HPDE6-E6E7 (cell line): Measurements from ENCODE around the gene ELOA2.
"Not testable (repeated sequence)": the region's sequence is repeated elsewhere in the genome, so short reads cannot be mapped to it uniquely, and the experiment has no call there.

Source experiments
- DNase-seq: peaks from one replicate; pipeline ENCODE4 v3.0.0; 2011; ENCODE audit warnings: missing footprints; ENCODE audit errors: extremely low spot score

ELOA2 gene, protein sequence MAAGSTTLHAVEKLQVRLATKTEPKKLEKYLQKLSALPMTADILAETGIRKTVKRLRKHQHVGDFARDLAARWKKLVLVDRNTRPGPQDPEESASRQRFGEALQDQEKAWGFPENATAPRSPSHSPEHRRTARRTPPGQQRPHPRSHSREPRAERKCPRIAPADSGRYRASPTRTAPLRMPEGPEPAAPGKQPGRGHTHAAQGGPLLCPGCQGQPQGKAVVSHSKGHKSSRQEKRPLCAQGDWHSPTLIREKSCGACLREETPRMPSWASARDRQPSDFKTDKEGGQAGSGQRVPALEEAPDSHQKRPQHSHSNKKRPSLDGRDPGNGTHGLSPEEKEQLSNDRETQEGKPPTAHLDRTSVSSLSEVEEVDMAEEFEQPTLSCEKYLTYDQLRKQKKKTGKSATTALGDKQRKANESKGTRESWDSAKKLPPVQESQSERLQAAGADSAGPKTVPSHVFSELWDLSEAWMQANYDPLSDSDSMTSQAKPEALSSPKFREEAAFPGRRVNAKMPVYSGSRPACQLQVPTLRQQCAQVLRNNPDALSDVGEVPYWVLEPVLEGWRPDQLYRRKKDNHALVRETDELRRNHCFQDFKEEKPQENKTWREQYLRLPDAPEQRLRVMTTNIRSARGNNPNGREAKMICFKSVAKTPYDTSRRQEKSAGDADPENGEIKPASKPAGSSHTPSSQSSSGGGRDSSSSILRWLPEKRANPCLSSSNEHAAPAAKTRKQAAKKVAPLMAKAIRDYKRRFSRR

DNA sequence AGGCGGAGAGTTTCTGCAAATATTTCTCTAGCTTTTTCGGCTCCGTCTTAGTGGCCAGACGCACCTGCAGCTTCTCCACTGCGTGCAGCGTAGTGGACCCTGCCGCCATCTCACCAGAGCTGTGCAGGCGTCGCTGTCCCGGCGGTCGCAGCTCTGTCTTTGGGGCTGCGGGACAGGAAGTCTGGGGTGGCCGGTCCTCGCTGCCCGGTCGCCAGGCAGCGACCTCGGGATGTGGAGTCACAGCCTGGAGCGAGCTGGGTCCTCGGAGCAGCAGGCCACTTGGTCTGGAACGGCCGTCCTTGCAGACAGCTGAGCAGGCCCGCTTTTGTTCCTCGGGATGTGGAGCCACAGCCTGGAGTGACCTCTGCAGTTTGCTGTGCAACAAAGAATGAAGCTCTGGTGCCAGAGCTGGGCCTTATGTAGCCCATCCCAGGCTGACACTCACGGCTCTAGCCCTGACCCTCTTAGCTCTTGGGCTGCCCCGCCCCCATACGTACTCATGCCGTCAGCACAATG is at the start of gene ELOA2:
TSS of gene ELOA2 (minus strand) at position 466 of the 516 bp plus-strand sequence. CDS start at position 109, 357 bp downstream.
- DNase-seq: no peak

DNA sequence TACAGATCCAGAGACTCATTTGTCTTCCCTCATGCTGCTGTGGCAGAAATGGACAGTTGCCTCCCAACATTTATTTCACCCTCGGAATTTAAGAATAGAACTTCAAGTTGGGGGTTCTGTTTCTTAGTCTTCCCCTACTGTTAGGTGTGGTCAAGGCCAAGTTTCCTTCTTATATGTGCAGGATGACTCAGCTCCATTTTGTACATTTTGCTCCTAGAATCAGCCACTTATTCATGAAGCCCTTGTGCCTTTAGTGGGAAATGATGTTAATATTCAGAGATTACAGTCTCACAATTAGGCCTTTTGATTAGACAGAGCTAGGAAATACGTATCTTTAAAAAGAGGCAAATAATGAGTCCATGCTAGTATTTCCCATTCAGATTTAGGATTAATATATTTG is 46.2 kb upstream of the ELOA2 start:
- DNase-seq: no peak

DNA sequence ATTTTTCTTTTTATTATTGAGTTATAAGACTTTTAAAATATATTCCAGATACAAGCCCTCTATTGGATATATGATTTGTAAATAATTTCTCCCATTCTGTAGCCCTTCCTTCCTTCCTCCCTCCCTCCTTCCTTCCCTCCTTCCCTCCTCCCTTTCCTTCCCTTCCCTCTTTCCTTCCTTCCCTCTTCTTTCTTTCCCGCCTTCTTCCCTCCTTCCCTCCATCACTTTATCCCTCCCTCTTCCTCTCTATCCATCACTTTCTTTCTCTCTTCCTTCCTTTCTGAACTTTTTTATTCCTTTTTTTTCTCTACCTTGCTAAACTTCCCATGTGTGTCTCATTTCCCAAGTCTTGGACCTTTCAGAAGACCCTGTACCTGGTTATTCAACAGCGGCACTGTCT is 45.5 kb upstream of the ELOA2 start:
- no peak for DNase-seq

DNA sequence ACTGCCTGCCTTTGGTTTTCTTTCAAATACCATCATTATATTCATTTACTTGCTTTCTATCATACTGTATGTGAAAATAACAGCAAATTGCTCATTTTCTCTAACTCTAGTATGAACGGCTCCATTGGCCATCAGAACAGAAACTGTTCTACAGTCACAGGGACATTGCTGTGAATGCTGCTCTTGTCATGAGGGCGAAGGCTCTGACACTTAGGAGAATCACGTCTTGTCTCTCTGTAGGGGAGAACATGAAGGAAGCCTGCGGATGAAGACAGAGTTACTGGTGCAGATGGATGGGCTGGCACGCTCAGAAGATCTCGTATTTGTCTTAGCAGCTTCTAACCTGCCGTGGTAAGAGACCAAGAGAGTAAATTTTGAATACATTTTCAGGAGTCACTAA is 41.7 kb upstream of the ELOA2 start:
- DNase-seq: no peak

DNA sequence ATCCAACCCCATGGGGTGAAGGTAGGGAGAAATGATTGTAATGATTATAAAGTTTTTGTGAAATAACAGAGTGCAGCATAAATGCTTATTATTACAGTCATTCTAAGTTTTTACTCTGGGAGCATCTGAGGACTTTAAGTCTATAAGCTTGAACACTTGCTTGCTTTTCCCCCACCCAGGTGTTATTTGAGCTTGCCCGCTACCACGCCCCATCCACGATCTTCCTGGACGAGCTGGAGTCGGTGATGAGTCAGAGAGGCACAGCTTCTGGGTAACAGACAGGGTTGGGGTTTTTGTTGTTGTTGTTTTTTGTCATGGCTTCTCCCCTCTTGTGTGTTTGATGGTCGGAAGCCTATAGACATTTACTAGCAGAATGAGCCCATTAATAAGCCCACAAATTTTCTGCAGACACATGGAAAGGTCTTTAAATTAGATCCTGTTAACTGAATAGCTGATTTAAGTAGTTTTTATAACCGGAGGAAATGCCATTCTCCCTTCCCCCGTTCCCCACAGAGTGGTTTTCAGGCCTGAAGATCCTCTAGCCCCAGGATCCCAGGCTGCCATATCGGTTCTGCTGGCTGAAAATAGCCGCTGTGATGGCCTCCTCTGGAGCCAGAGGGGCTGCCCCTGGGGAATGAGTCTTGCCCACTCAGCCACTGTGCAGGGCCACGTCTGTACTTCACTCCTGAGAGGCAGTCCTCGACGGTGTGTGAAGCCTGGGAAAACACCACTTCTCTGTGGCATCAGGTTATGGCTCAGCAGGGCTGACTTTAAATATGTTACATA is 39.9 kb upstream of the ELOA2 start:
- peak; percentile 79 for DNase-seq

DNA sequence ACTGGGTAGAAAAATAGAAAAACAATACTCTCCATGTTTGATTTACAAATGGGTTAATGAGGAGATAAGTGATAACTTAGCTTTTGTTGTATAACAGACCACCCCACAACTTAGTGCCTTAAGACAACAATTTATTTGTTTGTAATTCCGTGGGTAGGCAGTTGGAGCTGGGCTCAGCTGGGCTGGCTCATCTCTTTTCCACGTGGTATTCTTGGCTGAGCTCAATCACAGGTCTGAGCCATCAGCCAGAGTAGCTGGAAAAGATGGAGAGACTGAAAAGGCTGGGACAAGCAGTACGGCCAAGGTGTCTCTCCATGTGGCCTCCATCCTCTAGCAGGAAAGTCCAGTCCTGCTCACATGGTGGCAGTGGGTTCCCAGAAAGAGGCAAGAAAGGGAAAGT is 32.2 kb upstream of the ELOA2 start:
- DNase-seq: no peak

DNA sequence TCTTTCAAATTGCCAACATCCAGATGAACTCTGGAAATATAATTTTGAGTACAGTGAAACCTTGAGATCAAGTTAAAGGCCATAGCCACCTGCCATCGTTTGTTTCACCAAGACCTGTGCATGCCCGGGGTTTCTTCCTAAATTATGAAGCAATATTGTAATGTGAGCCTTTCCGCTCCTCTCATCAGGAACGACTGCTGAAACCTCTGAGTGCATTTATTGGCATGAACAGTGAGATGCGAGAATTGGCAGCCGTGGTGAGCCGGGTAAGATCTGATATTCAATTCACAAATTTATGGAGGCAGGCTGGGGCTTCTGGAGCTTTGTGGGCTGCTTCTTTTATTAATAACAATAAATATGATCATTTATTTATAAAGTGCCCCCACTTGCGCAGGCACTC is 27.7 kb upstream of the ELOA2 start:
- DNase-seq: no peak

DNA sequence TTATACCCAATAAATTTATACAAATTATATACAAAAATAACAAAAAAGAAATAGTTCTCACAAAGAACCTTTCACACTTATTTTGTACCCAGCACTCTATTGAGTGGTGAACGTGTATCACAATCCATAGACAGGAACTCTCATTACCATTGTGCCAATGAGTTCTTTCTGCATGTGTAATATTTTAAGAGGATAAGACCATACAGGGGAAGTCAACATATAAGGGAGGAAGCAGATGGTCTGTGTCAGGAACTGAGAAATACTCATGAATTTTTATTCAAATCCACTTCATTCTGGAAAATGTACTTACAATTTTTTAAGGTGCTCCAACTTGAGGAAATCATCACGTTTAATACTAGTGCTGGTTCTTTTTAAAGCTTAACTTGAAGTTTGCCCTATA is 27.1 kb upstream of the ELOA2 start:
- no peak for DNase-seq

DNA sequence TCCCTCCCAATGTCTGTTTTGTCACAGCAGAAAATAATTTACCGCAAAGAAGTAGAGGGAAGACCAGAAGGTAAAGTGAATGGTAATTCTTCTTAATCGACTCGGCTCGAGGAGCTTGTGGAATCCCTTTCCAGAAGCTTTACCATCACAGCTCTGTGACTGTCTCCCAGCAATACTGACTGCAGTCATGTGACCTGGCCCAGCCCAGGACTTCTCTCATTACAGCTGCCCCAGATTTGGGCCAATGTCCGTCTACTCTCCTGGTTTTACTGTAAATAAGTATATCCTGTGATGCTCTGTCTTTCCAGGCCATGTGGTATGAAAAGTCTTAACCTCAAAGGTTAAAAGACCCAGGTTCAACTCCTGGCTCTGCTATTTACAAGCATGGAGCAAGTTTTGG is 18.9 kb upstream of the ELOA2 start:
- DNase-seq: no peak

DNA sequence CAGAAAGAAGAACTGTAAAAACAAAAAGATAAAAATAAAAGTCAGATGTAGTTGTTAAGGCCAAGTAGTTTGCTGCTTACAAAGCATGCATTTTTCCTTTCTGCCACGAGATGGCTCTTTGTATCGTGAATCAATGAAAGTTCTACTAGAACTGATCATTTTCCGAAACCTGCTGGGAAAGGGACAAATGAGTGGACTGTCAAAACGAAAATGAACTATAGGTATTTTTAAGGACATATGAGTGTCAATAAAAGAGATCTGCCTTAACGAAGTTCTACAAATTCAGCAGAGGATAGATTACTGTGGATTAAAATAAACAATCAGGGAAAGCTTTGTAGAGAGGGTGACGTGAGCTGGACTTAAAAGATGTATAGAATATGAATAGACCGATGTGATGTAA is 15.0 kb upstream of the ELOA2 start:
- DNase-seq: no peak

DNA sequence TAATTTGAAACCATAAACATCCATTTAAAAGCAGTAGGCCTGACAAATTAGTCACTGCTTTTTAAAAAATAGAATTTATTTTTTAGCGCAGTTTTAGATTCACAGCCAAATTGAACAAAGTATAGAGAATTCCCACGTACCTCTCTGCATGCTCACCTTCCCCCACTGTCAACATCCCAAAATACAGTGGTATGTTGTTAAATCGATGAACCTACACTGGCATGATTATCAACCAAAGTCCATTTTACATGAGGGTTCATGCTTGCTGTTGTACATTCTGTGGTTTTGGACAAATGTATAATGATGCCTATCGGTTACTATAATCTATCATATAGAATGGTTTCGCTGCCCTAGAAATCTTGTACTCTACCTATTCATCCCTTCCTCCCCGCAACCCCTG is 5.6 kb upstream of the ELOA2 start:
- no peak for DNase-seq

DNA sequence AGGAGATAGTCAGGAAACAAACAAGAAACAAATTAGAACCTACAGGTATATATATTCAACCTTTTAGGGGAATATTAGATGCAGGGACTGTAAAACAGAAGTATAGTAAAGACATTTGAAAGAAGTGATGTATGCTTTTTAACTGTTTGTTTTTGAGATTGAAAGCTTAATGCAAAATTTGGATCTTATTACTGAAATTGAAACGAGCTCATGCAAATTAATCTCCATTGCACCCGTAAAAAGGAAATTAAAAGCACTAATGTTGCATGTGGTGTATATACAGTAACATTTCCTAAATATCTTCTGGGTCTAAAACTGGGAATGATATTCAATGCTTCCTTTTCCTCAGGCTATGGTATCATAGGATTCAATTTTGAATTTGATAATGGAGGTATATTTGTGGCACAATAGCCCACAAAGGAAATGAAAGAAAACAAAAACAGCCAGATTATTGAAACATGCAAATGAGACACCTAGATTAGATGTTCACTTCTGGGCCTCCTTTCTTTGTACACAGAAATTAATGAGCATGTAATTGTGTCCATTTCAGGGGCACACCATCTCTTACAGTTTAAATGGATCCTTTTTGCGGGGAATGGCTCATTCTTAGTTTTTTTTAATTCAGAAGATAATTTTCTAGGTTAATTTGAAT is 1.6 kb upstream of the ELOA2 start:
- DNase-seq: no peak

DNA sequence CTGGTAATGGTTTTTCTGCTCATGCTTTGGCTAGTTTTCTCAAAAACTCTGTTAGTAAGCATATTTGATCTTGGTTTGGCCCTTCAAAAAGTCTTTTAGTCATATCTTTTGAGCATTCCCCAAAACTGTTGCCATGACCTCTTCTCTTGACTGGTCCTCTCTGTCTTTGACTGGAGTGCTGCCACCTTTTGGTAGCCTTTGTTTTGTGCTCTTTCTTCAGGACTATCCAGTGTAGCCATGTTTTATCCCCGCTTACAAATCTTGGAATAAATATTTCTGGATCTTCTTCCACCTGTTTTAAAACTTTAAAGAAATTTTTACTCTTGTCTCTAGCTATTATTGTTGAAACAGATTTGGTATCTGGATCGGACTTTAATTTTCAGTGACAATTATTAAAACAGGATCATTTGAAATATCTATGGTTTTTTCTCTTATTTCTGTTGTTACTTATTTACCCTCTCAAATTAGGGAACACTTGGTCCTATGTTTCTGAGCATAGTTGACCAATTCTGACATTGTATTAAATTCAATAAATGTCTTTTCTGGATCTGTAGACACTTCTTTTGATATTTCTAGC is 965 bp upstream of the ELOA2 start:
- DNase-seq: peak; percentile 11

DNA sequence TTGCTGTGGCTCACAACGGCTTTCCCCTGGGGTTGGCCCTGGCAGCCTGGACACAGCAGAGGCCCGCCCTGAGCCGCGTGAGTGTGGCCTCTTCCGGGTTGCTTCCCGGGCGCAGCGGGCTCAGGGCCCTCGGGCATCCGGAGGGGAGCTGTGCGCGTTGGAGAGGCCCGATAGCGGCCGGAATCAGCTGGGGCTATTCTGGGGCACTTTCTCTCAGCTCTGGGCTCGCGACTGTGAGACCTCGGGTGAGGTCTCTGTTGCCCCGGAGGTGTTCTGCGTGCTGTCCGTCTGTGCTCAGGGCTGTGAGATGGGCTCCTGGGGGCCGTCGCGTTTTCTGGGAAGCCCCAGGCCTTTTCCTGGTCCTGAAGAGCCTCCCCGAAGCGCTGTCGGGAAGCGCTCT is 830 bp downstream of the ELOA2 start:
- not testable (repeated sequence) for DNase-seq

DNA sequence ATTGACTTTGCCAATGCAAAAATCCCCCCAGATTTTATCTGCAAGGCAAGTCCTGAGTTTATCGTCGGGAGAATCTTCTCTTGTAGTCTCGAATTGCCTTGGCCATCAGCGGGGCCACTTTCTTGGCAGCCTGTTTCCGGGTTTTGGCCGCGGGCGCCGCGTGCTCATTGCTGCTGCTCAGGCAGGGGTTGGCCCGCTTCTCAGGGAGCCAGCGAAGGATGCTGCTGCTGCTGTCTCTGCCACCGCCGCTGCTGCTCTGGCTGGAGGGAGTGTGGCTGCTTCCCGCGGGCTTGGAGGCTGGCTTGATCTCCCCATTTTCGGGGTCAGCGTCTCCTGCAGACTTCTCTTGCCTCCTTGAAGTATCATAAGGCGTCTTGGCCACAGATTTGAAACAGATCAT is 2.5 kb downstream of the ELOA2 start:
- no peak for DNase-seq

DNA sequence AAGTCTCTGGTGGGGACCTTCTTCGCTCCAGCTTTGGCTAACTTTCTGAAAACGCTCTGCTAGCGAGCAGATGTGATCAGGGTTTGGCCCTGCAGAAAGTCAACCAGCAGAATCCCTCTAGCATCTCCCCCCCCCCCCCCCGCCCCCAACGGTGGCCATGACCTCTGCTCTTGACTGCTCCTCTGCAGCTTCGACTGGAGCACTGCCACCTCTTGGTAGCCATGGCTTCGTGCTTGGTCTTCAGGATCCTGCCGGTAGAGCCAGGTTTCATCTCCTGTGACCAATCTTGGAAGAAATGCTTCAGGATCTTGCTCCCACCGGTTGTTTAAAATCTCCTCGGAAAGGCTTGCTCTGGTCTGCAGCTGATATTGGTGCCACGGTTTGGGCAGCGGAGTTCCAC is 4.5 kb downstream of the ELOA2 start:
- not testable (repeated sequence) for DNase-seq

DNA sequence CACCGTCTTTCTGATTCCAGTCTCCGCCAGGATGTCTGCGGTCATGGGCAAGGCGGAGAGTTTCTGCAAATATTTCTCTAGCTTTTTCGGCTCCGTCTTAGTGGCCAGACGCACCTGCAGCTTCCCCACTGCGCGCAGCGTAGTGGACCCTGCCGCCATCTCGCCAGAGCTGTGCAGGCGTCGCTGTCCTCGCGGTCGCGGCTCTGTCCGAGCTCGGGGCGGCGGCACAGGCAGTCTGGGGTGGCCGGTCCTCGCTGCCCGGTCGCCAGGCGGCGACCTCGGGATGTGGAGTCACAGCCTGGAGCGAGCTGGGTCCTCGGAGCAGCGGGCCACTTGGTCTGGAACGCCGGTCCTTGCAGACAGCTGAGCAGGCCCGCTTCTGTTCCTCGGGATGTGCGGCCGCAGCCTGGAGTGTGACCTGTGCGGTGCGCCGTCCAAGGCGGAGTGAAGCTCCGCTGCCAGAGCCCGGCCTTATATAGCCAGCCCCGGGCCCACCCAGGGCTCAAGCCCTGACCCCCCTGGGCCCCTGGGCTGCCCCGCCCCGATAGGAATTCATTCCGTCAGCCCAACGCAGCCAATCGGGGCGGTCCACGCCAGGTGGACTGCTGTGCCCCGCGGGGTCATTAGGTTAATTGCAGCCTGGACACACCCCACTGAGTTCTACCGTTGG is 5.6 kb downstream of the ELOA2 start:
- not testable (repeated sequence) for DNase-seq

DNA sequence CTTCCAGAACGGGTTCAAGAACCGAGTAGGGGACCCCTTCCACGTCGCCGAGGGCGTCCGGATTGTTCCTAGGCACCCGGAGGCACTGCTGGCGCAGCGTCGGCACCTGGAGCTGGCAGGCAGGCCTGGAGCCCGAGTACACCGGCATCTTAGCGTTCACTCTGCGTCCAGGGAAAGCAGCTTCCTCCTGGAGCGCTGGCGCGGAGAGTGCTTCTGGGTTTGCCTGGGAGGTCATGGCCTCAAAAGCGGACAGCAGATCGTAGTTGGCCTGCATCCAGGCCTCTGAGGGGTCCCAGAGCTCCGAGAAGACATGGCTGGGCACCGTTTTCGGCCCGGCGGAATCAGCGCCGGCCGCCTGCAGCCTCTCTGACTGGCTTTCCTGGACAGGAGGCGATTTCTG is 6.7 kb downstream of the ELOA2 start:
- not testable (repeated sequence) for DNase-seq

DNA sequence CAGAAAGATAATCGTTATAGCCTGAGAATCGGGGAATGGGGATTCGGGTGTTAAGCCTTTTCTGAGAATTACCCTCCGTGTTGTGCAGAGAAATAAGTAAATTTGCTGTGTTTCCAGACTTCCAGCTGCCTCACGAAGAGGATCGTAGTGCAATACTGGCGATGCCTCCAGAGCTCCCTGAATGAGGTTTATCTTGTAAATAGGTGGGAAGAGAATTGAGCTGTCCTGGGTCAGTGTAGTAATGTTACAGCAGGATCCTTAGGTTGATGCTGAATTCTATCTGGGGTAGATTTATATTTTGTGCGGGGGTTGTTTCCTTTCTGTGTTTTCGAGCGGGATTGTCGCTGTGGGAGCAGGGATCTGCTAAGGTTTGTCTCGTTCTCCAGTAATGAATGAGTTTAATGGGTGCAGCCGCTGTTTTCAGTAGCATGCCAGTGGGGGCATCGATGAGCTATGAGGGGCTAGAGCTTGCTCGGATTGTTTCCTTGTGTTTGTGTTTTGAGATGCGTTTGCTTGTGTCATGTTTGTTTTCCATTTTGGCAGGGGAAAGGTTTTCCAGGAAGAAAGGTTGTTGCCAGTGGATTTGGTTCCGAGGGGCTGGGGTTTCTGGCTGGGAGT is 9.8 kb downstream of the ELOA2 start:
- DNase-seq: not testable (repeated sequence)

DNA sequence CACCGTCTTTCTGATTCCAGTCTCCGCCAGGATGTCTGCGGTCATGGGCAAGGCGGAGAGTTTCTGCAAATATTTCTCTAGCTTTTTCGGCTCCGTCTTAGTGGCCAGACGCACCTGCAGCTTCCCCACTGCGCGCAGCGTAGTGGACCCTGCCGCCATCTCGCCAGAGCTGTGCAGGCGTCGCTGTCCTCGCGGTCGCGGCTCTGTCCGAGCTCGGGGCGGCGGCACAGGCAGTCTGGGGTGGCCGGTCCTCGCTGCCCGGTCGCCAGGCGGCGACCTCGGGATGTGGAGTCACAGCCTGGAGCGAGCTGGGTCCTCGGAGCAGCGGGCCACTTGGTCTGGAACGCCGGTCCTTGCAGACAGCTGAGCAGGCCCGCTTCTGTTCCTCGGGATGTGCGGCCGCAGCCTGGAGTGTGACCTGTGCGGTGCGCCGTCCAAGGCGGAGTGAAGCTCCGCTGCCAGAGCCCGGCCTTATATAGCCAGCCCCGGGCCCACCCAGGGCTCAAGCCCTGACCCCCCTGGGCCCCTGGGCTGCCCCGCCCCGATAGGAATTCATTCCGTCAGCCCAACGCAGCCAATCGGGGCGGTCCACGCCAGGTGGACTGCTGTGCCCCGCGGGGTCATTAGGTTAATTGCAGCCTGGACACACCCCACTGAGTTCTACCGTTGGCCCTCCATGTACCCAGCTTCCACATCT is 11.5 kb downstream of the ELOA2 start:
- not testable (repeated sequence) for DNase-seq
